Smooth muscle cell of the coronary artery (primary cell): ENCODE results near the gene CHMP1A. TPM values are rescaled to one million over a fixed set of nuclear protein-coding genes. Genes with fewer than 3 reads are reported as not detected.

Source experiments
- total RNA-seq: library from RNA; depleted of rRNA; stranded (reverse); fragments of >200 nt; gene quantifications from 2 replicates; pipeline ENCODE4 v1.2.3, GENCODE V29; 2014; ENCODE audit warnings: low replicate concordance

Gene CHMP1A
- total RNA-seq, result 81.0 and 154 TPM in 2 replicates

GRCh38 chr16:89657442-89658220, at the start of gene CHMP1A, which contains the start of gene SPATA33:
CHMP1A (minus strand) TSS chr16:89657708; CDS start chr16:89657588, 120 bp downstream.
SPATA33 (plus strand) TSS chr16:89657836; CDS start chr16:89657912, 76 bp downstream.

GRCh38 chr16:89701425-89702406, 44.2 kb upstream of the CHMP1A start, which contains the start of gene SPATA2L:
SPATA2L (minus strand) TSS chr16:89701705; CDS start chr16:89701232, 473 bp downstream.

GRCh38 chr16:89686520-89687091, 29.1 kb upstream of the CHMP1A start, which contains the start of gene CDK10:
CDK10 (plus strand) TSS chr16:89686689; CDS start chr16:89686711, 22 bp downstream.

GRCh38 chr16:89613231-89613953, 44.1 kb downstream of the CHMP1A start, which contains the start of gene DPEP1:
DPEP1 (plus strand) TSS chr16:89613642; CDS start chr16:89630411, 16,769 bp downstream.

Other genes with a start within 250 kb of the CHMP1A start
- 44.3 and 56.5 TPM in 2 replicates for gene ANKRD11, start 167.1 kb downstream of the CHMP1A start, total RNA-seq
- gene SPG7, start 149.3 kb downstream of the CHMP1A start, total RNA-seq, result 82.7 and 127 TPM in 2 replicates
- gene RPL13, start 97.0 kb downstream of the CHMP1A start, total RNA-seq, result 3,602 and 3,770 TPM in 2 replicates
- 2.9 and 9.1 TPM in 2 replicates for gene CPNE7, start 82.0 kb downstream of the CHMP1A start, total RNA-seq
- gene DPEP1, start 44.1 kb downstream of the CHMP1A start, total RNA-seq, result under 0.01 and 0.15 TPM in 2 replicates
- 1.1 and 1.5 TPM in 2 replicates for gene SPATA33, start 128 bp upstream of the CHMP1A start, total RNA-seq
- gene CDK10, start 29.0 kb upstream of the CHMP1A start, total RNA-seq, result 30.7 and 38.7 TPM in 2 replicates
- gene SPATA2L, start 44.0 kb upstream of the CHMP1A start, total RNA-seq, result 5.3 and 11.1 TPM in 2 replicates
- 5.6 and 7.3 TPM in 2 replicates for gene VPS9D1, start 63.2 kb upstream of the CHMP1A start, total RNA-seq
- gene ZNF276, start 63.8 kb upstream of the CHMP1A start, total RNA-seq, result 8.5 and 13.5 TPM in 2 replicates
- 2.6 and 3.1 TPM in 2 replicates for gene FANCA, start 158.9 kb upstream of the CHMP1A start, total RNA-seq
- gene SPIRE2, start 170.8 kb upstream of the CHMP1A start, total RNA-seq, result 0.30 and 2.7 TPM in 2 replicates
- gene TCF25, start 215.9 kb upstream of the CHMP1A start, total RNA-seq, result 229 and 319 TPM in 2 replicates